WERI-Rb-1 (cell line): ENCODE measurements around the gene EXOC3L1.

Source experiments
- DNase-seq: peaks from one replicate; pipeline ENCODE4 v3.0.0-alpha.2; 2020
- H3K27ac ChIP-seq: fragments of 250-450 bp; sonication (Bioruptor Pico); 2 replicates; pipeline ENCODE4 v1.5.1; 2020; ENCODE audit warnings: mild to moderate bottlenecking, moderate library complexity
- H3K27me3 ChIP-seq: fragments of 250-450 bp; sonication (Bioruptor Pico); 2 replicates; pipeline ENCODE4 v1.5.1; 2021; ENCODE audit warnings: mild to moderate bottlenecking, low read depth, moderate library complexity; ENCODE audit not compliant: insufficient read depth, severe bottlenecking
- H3K36me3 ChIP-seq: fragments of 250-450 bp; sonication (Bioruptor Pico); 2 replicates; pipeline ENCODE4 v1.5.1; 2020; ENCODE audit warnings: mild to moderate bottlenecking, moderate library complexity
- H3K4me3 ChIP-seq: 2 replicates; pipeline ENCODE4 v1.5.1; 2011; ENCODE audit warnings: low read depth, mild to moderate bottlenecking, control low read depth, low read length
- H3K9me3 ChIP-seq: fragments of 250-450 bp; sonication (Bioruptor Pico); 2 replicates; pipeline ENCODE4 v1.5.1; 2021; ENCODE audit warnings: mild to moderate bottlenecking, moderate library complexity; ENCODE audit not compliant: severe bottlenecking
- TF ChIP-seq, protein P1 (sequence below): IDR thresholded peaks from 2 replicates; pipeline ENCODE4 v1.5.1; 2011; ENCODE audit warnings: low read depth, mild to moderate bottlenecking, control low read depth, inconsistent platforms, low read length

Gene EXOC3L1, protein sequence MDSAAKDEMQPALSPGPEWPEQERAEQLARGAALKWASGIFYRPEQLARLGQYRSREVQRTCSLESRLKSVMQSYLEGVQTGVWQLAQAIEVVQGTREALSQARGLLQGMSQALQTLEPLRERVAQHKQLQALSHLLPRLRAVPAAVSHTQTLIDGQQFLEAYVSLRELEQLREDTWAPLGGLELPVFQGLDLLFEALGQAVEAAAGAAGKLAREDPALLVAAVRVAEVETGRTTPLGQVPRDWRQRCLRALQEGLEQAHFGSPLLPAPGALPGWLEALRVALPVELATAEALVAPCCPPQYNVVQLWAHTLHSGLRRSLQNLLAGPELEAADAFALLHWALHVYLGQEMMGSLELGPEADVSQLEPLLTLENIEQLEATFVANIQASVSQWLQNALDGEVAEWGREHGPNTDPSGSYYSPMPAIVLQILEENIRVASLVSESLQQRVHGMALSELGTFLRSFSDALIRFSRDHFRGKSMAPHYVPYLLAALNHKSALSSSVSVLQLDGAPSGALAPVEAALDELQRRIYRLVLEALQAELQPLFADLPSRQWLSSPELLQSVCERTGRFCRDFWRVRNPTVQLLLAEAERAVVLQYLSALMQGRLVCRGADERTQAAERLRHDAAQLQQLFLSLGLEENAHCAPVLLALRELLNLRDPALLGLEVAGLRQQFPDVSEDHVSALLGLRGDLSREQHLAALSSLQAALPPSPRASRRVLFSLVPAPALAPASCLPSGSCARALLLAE

DNA sequence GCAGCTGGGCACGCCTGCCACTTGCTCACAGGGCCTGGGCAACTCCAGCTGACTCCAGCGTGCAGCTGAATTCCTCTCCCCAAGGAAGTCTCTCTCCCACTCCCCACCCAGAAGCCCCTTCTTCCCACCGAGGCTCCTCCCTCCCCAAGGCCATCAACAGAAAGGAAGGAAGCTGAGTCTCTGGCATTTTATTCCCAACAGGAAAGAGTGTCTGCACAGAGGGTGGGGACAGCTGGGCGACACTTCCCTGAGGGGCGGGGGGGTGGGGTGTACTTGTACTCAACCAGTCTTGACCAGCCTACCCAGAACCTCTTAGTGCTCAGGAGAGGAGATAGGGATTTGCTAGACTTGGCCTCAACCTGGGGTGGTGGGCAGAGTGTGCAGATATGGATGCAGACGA lies at the start of gene EXOC3L1:
TSS of gene EXOC3L1 (minus strand) at position 96 of the 400 bp plus-strand sequence. CDS start 460 bp downstream, outside the sequence.
- TF ChIP-seq, protein P1, sequence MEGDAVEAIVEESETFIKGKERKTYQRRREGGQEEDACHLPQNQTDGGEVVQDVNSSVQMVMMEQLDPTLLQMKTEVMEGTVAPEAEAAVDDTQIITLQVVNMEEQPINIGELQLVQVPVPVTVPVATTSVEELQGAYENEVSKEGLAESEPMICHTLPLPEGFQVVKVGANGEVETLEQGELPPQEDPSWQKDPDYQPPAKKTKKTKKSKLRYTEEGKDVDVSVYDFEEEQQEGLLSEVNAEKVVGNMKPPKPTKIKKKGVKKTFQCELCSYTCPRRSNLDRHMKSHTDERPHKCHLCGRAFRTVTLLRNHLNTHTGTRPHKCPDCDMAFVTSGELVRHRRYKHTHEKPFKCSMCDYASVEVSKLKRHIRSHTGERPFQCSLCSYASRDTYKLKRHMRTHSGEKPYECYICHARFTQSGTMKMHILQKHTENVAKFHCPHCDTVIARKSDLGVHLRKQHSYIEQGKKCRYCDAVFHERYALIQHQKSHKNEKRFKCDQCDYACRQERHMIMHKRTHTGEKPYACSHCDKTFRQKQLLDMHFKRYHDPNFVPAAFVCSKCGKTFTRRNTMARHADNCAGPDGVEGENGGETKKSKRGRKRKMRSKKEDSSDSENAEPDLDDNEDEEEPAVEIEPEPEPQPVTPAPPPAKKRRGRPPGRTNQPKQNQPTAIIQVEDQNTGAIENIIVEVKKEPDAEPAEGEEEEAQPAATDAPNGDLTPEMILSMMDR: no peak
- Histone ChIP-seq H3K36me3 (peaks cover 26% of the 10 kb centered on the region), H3K9me3 (no peaks in the 10 kb centered on the region), H3K27me3 (no peaks in the 10 kb centered on the region), H3K27ac (peak within 1 kb of the TSS; percentile 47), H3K4me3 (no peak within 1 kb of the TSS)
- DNase-seq: no peak

DNA sequence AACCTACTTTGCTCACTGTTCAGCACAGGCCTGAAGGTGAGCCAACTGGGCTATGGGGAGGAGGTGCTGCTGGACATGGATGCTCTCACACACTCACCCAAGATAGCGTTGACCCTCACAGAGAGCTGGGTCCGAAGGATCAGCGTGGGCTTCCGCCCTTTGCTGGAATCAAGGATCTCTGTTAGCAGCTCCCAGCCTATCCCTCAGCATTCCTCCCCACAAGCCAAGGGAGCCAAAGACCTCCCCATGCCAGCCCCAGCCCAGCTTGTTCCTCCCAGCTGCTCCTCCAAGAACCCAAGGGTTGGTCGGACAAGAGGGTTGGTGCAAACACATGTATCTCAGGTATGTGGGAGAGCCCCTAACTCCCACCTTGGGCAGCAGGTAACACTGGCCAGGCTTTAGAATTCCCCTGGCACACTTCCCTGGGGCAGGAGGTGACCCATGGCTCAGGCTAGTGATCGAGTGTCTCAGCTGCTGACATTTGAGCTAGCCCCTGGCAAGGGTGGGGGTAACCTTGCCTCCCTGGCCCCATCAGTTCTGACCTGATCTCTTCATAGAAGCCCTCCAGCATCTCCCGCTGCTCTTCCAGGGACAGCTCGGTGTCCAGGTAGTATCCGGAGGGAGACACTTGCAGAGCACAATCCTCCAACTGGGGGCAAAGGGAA lies 49.0 kb upstream of the EXOC3L1 start:
- DNase-seq: no peak
- H3K27me3 ChIP-seq: no peaks in the 10 kb centered on the region
- H3K36me3 ChIP-seq: peaks cover 18% of the 10 kb centered on the region
- no peak overlapping the region for H3K4me3 ChIP-seq
- TF ChIP-seq, protein P1: no peak
- H3K9me3 ChIP-seq: no peaks in the 10 kb centered on the region
- no peak overlapping the region for H3K27ac ChIP-seq

DNA sequence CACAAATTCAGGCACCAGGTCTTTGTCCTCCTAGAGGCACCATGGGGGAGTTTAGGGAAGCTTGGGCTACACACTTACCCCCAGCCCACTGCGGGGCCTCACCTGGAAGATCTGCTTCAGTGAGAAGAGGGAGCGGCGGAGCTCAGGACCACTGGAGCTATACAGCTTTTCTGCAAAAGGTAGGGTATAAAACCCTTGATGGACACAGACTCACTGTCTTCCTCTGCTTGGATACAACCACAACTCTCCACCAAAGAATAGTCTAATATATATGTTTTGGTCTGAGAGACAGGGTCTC lies 48.3 kb upstream of the EXOC3L1 start:
- no peak for DNase-seq
- H3K27ac ChIP-seq: no peak overlapping the region
- H3K4me3 ChIP-seq: no peak overlapping the region
- H3K9me3 ChIP-seq: no peaks in the 10 kb centered on the region
- TF ChIP-seq, protein P1: no peak
- H3K27me3 ChIP-seq: no peaks in the 10 kb centered on the region
- peaks cover 20% of the 10 kb centered on the region for H3K36me3 ChIP-seq

DNA sequence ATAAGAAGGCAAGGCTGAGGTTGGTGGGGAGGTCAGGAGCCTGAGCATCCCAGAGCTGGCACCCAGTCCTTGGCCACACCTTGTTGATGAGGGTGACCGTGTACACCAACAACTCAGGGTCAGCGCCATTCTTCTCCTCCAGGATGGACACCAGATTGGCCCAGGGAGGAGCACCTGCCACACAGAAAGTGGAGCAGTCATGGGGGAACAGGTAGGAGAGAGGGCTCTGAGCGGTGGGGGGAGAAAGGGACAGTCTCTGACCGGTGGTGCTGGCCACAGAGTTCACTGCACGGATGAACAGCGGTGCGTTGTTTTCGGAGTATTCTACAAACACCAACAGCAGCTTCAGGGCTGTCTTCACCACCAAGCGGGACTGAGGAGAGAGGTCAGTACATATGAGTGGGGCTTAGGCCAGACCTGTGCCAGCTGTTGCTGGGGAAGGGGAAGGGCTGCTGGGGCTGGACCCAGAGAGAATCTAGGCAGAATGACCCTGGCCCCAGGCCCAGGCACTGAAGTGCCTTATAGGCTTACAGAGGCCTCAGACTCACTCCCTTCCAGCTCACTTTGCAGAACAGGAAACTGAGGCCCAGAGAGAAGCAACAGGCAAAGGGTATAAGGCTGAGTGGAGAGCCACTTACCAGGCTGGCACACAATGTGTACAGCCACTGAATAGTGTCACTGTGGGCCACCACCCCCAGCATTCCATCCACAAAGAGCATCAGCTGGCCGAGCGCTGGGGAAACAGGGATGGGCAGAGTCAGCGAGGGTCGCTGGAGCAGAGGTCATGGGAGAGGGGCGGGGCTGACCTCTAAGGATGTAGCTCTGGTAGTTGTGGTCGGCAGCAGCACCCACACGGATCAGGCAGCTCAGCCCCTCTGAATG lies 47.7 kb upstream of the EXOC3L1 start:
- H3K9me3 ChIP-seq: no peaks in the 10 kb centered on the region
- no peak overlapping the region for H3K27ac ChIP-seq
- TF ChIP-seq, protein P1: no peak
- no peaks in the 10 kb centered on the region for H3K27me3 ChIP-seq
- no peak for DNase-seq
- peaks cover 23% of the 10 kb centered on the region for H3K36me3 ChIP-seq
- H3K4me3 ChIP-seq: no peak overlapping the region

DNA sequence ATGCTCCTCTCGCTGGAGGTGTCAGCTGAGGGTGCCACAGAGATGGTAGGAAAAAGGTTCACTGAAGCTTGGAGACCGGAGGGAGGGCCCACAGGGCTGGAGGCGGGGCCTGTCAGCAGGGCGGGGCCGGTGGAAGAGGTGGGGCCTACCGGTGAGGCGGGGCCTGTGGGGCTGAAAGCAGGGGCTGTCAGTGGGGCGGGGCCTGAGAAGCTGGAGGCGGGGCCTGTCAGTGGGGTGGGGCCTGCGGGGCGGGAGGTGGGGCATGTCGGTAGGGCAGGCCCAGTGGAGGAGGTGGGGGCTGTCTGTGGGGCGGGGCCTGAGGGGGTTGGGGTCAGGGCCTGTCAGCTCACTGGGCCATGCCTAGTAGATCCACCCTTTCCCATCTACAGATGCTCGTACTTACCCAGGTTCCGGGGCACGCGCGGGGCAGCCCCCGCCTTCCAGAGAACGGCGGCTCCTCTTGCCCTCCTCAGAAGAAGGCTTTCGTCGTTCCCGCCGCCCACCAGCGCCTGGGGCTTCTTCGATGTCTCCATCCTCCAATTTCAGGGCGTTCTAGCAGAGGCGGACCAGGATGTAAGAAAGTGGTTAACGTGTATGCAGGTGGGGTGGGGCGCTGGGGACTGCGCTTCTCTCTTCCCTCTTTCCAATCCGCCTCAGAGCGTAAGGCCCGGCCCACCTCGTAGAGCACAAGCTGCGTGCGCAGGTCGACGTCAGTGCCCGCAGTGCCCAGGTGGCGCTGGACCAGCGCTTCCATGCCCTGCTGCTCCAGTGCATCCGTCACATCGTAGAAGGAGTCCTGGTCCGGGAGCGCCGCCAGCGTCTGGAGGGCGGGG lies 46.8 kb upstream of the EXOC3L1 start:
- H3K36me3 ChIP-seq: peaks cover 25% of the 10 kb centered on the region
- peak; percentile 81 for DNase-seq
- H3K27ac ChIP-seq: no peak overlapping the region
- H3K4me3 ChIP-seq: no peak overlapping the region
- TF ChIP-seq, protein P1: no peak
- no peaks in the 10 kb centered on the region for H3K27me3 ChIP-seq
- H3K9me3 ChIP-seq: no peaks in the 10 kb centered on the region
